NCI-H187 treated with DMSO at 0.1 percent for 48 hours (cell line): ENCODE measurements around the gene SRGAP2B.
"Not testable (repeated sequence)": the region's sequence is repeated elsewhere in the genome, so short reads cannot be mapped to it uniquely, and the experiment has no call there.

ENCODE experiments used
- DNase-seq: peaks from one replicate; lab custom pipeline; 2025; lab: John Stamatoyannopoulos, UW

SRGAP2B gene

DNA sequence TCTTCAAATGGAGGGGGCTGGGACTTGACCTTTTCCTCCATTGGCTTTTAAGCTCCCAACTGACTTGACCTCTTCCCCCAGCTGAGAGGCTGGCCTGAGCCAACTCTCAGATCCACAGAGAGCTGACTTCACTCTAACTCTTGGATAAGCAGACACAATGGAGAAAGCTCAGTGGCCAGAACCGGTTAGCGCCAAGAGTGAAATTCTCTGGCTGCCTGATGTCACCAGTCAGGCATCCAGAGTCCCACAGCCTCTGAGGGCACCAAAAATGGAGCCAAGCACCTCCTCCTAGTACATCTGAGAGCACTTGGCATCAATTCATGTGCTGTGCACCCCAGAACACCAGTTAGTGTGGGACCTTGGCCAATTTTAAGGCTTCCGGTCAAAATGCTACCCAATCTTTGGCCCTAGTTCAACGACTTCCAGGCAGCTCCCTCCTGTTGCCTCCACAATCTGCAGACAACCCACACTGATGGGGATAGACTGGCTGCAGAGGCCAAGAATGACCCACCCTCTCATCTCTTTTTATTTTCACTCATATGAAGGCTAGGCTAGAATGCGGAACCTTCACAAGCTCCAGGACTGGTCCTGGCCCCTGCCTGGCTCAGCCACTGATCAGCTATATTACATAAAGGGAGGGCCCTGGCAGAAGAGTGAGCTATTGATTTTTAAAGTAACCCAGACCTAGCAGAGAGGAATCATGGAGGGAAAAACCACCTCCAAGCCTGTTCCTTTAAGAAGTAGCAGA is 200.5 kb downstream of the SRGAP2B start:
- DNase-seq: not testable (repeated sequence)

DNA sequence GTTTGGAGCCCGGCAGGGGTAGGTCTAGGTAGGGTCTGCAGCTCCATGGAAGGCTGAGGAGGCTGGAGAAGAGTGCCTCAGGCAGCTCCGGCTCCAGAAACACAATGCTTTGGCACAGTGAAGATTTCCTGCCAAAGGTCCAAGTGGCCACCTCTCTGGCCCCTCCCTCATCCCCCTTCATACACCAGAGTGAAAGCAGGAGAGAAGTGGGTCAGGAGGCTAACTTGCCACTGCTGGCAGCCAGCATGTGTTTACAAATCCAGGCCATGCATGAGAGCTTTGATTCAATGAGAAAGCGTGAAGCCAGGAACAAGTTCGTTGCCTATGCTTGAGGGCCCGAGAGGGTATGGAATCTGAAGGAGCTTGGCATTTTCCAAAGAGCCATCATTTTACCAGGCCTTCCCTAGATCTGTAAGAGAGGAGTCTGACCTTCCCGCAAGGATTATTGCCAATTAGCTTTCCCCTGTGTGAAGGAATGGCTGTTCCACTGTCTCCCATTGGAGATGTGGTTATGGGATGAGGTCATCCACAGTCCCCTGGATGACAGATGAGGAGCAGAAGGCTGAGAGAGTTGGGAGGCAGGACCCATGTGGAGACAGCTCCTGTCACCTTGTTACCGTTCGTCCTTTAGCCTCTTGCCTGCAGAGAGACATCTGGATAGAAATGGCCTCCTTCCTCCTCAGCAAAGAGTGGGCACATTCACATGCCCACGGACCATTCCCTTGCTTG is 201.3 kb downstream of the SRGAP2B start:
- DNase-seq: not testable (repeated sequence)

DNA sequence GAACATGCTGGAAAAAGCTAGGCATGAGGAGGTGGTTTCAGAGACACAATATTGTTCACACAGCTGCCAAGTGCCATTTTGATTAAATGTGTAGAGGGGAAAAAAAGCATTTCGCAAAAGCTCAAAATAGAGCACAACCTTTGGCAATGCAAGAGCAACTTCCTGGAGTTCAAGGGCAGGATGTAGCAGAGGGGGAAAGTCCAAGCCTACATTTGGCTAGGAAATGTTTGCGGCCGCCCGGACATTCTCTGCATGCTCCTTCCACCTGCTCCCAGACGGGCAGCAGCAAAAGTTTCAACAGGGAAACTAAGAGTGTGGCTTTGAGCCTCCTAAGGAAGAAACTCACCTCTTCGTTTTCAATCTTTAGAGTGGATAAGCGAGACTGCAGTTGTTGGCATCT is 202.1 kb downstream of the SRGAP2B start:
- DNase-seq: not testable (repeated sequence)

DNA sequence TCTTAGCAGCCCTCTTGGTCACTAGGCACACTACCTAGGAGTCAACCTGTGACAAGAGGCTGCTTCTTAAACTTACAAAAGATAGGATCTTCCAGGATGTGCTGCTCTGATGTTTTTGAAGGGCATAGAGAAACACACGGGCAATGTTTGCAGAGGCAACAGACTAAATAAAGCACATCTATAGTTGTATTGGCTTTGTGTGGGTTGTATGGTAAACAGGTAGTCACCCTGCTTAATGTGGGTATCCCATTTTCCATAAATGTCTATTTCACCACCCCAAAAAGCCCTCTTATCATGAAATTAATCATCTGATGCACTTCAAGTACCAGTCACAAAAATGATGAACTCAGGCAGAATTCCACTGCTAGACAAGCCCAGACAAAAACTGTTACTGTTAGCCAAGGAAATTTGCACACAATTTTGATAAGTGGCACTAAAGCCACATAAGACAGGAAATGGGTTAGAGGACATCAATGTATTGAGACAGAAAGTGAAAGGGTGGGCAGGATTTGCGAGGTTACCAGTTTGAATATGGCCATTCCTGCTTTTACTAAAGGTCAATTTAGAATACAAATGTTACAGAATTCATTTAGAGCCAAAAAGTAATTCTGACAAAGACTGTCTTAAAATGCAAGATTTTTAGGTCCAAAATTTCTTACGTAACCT is 205.5 kb downstream of the SRGAP2B start:
- DNase-seq: not testable (repeated sequence)

DNA sequence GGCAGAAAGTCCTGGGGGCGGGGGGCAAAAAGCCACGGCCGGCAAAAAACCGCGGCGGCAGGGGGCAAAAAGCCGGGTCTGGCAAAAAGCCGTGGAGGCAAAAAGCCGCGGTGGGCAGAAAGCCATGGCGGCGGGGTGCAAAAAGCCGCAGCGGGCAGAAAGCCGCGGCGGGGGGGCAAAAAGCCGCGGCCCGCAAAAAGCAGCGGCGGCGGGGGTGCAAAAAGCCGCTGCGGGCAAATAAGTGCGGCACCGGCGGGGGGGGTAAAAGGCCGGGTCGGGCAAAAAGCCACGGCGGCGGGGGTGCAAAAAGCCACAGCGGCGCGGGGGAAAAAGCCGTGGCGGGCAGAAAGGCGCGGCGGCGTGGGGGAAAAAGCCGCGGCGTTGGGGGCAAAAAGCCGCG is 212.1 kb downstream of the SRGAP2B start:
- not testable (repeated sequence) for DNase-seq

DNA sequence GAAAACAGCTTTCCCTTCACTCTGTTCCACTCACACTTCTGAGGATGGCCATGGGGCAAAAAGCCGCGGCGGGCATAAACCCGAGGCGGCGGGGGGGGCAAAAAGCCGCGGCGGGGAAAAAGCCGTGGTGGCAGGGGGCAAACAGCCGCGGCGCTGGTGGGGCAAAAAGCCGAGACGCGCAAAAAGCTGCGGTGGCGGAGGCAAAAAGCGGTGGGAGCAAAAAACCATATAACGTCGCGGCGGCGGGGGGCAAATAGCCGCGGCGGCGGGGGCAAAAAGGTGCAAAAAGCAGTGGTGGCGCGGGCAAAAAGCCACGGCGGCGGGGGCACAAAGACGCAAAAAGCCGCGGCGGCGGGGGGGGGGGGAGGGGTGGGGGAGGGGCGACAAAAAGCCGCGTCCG is 212.8 kb downstream of the SRGAP2B start:
- DNase-seq: not testable (repeated sequence)

DNA sequence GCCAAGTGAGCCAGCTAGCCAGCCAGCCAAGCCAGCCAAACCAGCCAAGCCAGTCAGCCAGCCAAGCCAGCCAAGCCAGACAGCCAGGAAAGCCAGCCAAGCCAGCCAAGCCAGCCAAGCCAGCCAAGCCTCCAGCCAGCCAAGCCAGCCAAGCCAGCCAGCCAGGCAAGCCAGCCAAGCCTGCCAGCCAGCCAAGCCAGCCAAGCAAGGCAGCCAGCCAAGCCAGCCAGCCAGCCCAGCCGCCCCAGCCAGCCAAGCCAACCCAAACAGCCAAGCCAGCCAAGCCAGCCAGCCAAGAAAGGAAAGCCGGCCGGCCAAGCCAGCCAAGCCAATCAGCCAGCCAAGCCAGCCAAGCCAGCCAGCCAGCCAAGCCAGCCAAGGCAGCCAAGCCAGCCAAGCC is 236.5 kb downstream of the SRGAP2B start:
- DNase-seq: not testable (repeated sequence)
